Type B pancreatic cell (in vitro differentiated cells): ENCODE results near the gene ZNF821. TPM values are rescaled to one million over a fixed set of nuclear protein-coding genes. Genes with fewer than 3 reads are reported as not detected.
"Not testable (repeated sequence)": the region's sequence is repeated elsewhere in the genome, so short reads cannot be mapped to it uniquely, and the experiment has no call there.

Experiments used
- DNase-seq: peaks from one replicate; pipeline ENCODE4 v3.0.0; 2021; ENCODE audit warnings: mixed read lengths; ENCODE audit not compliant: unreplicated experiment; ENCODE audit errors: extremely low spot score
- H3K27ac Mint-ChIP-seq: 2 replicates; pipeline ENCODE4 v1.8.0; 2021; ENCODE audit warnings: mild to moderate bottlenecking, mixed read lengths
- H3K27me3 Mint-ChIP-seq: 2 replicates; pipeline ENCODE4 v1.8.0; 2021; ENCODE audit warnings: mixed read lengths
- H3K36me3 Mint-ChIP-seq: 2 replicates; pipeline ENCODE4 v1.8.0; 2021; ENCODE audit warnings: mixed read lengths
- H3K4me1 Mint-ChIP-seq: one replicate; pipeline ENCODE4 v1.8.0; 2021; ENCODE audit warnings: mixed read lengths; ENCODE audit not compliant: unreplicated experiment
- H3K4me3 Mint-ChIP-seq: 2 replicates; pipeline ENCODE4 v1.8.0; 2021; ENCODE audit warnings: mild to moderate bottlenecking, mixed read lengths
- H3K9me3 Mint-ChIP-seq: 2 replicates; pipeline ENCODE4 v1.8.0; 2021; ENCODE audit warnings: mixed read lengths
- total RNA-seq: library from RNA; stranded (reverse); gene quantifications from 2 replicates; pipeline ENCODE4 v1.2.1, GENCODE V29; 2021; ENCODE audit warnings: low replicate concordance
- TF ChIP-seq, protein P1 (sequence below): fragments of 200-600 bp; sonication (generic); conservative IDR thresholded peaks from 2 replicates; pipeline ENCODE4 v1.5.0; 2021; ENCODE audit warnings: antibody characterized with exemption, mild to moderate bottlenecking

ZNF821 gene
- total RNA-seq, 1 donor from 2014 or later: 18.5 TPM

DNA sequence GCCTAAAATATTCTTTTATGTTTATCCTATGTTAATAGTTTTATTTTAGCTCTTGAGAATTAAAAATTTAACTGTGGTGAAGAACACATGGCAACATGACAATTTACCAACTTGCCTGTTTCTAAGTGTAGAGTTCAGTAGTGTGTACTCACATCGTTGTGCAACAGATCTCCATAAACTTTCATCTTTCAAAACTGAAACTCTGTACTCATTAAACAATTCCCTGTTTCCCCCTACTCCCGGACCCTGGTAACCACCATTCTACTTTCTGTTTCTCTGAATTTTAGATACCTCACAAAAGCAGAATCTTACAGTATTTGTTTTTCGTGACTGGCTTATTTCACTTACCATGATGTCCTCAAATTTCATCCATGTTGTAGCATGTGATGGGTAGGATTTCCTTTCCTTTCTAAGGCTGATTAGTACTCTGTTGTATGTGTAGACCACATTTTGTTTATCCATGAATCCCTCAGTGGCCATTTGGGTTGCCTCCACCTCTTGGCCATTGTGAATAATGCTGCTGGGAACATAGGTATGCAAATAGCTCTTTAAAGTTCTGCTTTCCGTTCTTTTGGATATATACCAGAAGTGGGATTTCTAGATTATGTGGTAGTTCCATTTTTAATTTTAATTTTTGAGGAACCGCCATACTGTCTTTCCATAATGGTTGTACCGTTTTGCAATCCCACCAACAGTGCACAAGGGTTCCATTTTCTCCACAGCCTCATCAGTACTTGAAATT is 28.7 kb upstream of the ZNF821 start:
- H3K36me3 Mint-ChIP-seq: peaks cover 50% of the 10 kb centered on the region
- no peaks in the 10 kb centered on the region for H3K9me3 Mint-ChIP-seq
- TF ChIP-seq, protein P1, sequence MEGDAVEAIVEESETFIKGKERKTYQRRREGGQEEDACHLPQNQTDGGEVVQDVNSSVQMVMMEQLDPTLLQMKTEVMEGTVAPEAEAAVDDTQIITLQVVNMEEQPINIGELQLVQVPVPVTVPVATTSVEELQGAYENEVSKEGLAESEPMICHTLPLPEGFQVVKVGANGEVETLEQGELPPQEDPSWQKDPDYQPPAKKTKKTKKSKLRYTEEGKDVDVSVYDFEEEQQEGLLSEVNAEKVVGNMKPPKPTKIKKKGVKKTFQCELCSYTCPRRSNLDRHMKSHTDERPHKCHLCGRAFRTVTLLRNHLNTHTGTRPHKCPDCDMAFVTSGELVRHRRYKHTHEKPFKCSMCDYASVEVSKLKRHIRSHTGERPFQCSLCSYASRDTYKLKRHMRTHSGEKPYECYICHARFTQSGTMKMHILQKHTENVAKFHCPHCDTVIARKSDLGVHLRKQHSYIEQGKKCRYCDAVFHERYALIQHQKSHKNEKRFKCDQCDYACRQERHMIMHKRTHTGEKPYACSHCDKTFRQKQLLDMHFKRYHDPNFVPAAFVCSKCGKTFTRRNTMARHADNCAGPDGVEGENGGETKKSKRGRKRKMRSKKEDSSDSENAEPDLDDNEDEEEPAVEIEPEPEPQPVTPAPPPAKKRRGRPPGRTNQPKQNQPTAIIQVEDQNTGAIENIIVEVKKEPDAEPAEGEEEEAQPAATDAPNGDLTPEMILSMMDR: no peak
- H3K27me3 Mint-ChIP-seq: no peaks in the 10 kb centered on the region
- DNase-seq: no peak
- H3K4me1 Mint-ChIP-seq: peaks cover 9% of the 10 kb centered on the region
- H3K27ac Mint-ChIP-seq: no peak overlapping the region
- H3K4me3 Mint-ChIP-seq: no peak overlapping the region

DNA sequence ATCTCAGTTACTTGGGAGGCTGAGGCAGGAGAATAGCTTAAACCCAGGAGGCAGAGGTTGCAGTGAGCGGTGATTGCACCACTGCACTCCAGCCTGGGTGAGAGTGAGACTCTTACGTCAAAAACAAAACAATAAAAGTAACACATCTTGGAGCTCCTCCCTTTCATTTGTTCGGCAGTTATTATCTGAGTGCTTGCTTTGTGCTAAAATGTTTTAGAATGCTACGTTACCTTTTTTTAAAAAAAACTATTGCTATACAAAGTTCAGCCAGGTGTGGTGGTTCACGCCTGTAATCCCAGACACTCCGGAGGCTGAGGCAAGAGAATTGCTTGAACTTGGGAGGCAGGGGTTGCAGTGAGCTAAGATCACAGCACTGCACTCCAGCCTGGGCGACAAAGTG is 27.1 kb upstream of the ZNF821 start:
- Mint-ChIP-seq H3K27ac (no peak overlapping the region), H3K36me3 (peaks cover 45% of the 10 kb centered on the region)
- TF ChIP-seq, protein P1: no peak

DNA sequence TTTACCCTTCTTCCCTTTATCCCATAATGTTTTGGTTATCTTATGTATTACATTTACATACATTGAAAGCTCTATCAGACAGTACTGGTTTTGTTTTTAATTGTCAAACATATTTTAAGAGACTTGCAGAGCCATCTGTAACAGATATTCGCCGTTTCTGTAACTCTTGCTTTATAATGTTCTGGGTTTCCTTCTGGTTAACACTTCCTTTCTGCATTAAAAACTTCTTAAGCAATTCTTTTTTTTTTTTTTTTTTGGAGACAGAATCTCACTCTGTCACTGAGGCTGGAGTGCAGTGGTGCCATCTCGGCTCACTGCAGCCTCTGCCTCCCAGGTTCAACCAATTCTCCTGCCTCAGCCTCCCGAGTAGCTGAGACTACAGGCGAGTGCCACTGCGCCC is 21.8 kb upstream of the ZNF821 start:
- not testable (repeated sequence) for H3K27me3 Mint-ChIP-seq, H3K4me1 Mint-ChIP-seq, H3K4me3 Mint-ChIP-seq, DNase-seq, H3K9me3 Mint-ChIP-seq, H3K27ac Mint-ChIP-seq
- peaks cover 39% of the 10 kb centered on the region for H3K36me3 Mint-ChIP-seq

More for the DNA sequence above, 27.1 kb upstream of the ZNF821 start:
- no peaks in the 10 kb centered on the region for H3K9me3 Mint-ChIP-seq
- DNase-seq: no peak
- H3K4me1 Mint-ChIP-seq: peaks cover 5% of the 10 kb centered on the region
- H3K27me3 Mint-ChIP-seq: no peaks in the 10 kb centered on the region
- H3K4me3 Mint-ChIP-seq: no peak overlapping the region

DNA sequence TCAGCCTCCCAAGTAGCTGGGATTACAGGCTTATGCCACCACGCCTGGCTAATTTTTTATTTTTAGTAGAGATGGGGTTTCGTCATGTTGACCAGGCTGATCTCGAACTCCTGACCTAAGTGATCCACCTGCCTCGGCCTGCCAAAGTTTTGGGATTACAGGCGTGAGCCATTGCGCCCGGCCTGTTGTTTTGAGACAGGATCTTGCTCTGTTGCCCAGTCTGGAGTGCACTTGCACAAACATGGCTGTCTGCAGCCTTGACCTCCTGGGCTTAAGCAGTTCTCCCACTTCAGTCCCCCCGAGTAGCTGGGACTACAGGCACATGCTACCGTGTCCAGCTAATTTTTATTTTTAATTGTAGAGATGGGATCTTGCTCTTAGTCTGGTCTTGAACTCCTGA is 20.3 kb upstream of the ZNF821 start:
- H3K4me3 Mint-ChIP-seq: no peak overlapping the region
- H3K27ac Mint-ChIP-seq: no peak overlapping the region
- no peaks in the 10 kb centered on the region for H3K9me3 Mint-ChIP-seq
- H3K36me3 Mint-ChIP-seq: peaks cover 34% of the 10 kb centered on the region
- no peaks in the 10 kb centered on the region for H3K27me3 Mint-ChIP-seq
- TF ChIP-seq, protein P1: no peak
- DNase-seq: no peak
- H3K4me1 Mint-ChIP-seq: peaks cover 5% of the 10 kb centered on the region

DNA sequence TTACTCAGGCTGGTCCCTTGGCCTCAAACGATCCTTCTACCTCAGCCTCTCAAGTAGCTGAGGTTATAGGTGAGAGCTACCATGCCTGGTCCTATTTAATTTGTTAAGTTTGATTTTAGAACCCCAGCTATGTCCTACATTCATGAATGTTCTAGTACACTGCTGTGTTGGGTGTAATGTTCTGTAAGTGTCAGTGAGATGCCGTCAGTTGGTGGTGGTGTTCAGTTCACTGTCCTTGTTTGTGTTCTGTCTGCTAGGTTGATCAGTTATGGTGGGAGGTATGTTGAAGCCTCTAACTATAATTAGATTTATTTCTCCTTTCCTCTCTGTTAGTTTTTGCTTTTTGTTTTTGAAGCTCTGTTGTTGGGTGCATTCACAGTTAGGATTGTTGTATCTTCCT is 19.6 kb upstream of the ZNF821 start:
- Mint-ChIP-seq H3K27ac (no peak overlapping the region), H3K4me1 (peaks cover 5% of the 10 kb centered on the region), H3K27me3 (no peaks in the 10 kb centered on the region), H3K4me3 (no peak overlapping the region), H3K9me3 (no peaks in the 10 kb centered on the region), H3K36me3 (peaks cover 29% of the 10 kb centered on the region)
- DNase-seq: no peak
- TF ChIP-seq, protein P1: no peak

DNA sequence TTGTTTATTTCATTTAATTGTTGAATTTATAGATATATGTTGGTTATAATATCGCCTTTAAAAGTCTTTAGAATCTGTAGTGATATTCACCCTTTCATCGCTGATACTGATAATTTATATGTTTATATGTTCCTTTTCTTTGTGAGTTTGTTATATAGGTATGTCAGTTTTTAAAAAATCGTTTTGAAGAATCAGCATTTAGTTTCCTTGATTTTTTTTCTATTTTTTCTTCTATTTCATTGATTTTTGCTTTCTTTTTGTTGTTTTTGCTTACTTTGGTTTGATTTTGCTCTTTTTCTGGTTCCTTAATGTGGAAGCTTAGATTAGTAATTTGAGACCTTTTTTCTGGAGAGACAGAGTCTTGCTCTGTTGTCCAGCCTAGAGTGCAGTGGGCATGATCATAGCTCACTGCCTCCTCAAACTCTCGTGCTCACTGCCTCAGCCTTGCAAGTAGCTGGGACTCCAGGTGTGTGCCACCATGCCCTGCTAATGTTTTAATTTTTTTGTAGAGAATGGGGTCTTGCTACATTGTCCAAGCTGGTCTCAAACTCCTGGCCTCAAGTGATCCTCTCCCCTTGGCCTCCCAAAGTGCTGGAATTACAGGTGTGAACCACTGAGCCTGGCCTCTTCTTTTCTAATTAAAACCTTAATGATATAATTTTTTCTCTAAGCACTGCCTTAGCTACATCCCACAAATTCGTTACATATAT is 18.8 kb upstream of the ZNF821 start:
- no peak overlapping the region for H3K4me3 Mint-ChIP-seq
- DNase-seq: no peak
- H3K27ac Mint-ChIP-seq: no peak overlapping the region
- no peaks in the 10 kb centered on the region for H3K9me3 Mint-ChIP-seq
- peaks cover 25% of the 10 kb centered on the region for H3K36me3 Mint-ChIP-seq
- H3K27me3 Mint-ChIP-seq: no peaks in the 10 kb centered on the region
- H3K4me1 Mint-ChIP-seq: peaks cover 5% of the 10 kb centered on the region
- TF ChIP-seq, protein P1: no peak
